ENCODE measurements around the gene OTUB2. TPM values are rescaled to one million over a fixed set of nuclear protein-coding genes. Genes with fewer than 3 reads are reported as not detected.

The OTUB2 gene
- total RNA-seq, 1 experiment from 2014 or later, result 1.2 TPM

GRCh38 chr14:94004015-94004414 is 22.1 kb upstream of the OTUB2 start:
- Mint-ChIP-seq H3K4me3 (ENCODE audit: unreplicated experiment) (no peak overlapping the region), H3K9me3 (ENCODE audit: unreplicated experiment) (no peaks in the 10 kb centered on the region), H3K27ac (ENCODE audit: unreplicated experiment) (no peak overlapping the region), H3K4me1 (ENCODE audit: low read depth, unreplicated experiment) (peaks cover 22% of the 10 kb centered on the region), H3K27me3 (ENCODE audit: insufficient read depth, unreplicated experiment) (no peaks in the 10 kb centered on the region), H3K36me3 (ENCODE audit: insufficient read depth, unreplicated experiment) (no peaks in the 10 kb centered on the region)
- Histone ChIP-seq H3K4me1 (peaks cover 14% of the 10 kb centered on the region), H3K4me3 (ENCODE audit: low read depth, low read length) (no peak overlapping the region), H3K36me3 (ENCODE audit: control insufficient read depth, insufficient read depth, low read length) (no peaks in the 10 kb centered on the region), H3K9me3 (no peaks in the 10 kb centered on the region), H3K27me3 (replicated peaks; ENCODE audit: control insufficient read depth, insufficient read depth, low read length) (no peaks in the 10 kb centered on the region)
- TF ChIP-seq CTCF (IDR thresholded peaks at IDR 0.05; ENCODE audit: insufficient read depth in 1 of 2, low read depth in 1 of 2, low read length in 1 of 2, severe bottlenecking in 1 of 2, unreplicated experiment in 1 of 2), result no peak
- BruUV-seq (replicated peaks), result no TSS peak
- ChIA-PET CTCF (interaction anchor here (0.9 kb wide), 1 partner anchor 33 kb away, joined by 3 read pairs; no protein-coding TSS in a partner anchor), POLR2A (no interaction called here)
- intact Hi-C loops (cut with micrococcal nuclease; ENCODE audit: unreplicated experiment), result loop anchor here (5.0 to 10.0 kb wide), 3 partner anchors 47 to 349 kb away; no protein-coding TSS in a partner anchor
- no peak for DNase-seq

GRCh38 chr14:94005324-94006073 is 20.6 kb upstream of the OTUB2 start:
- POLR2A ChIA-PET, result no interaction called here
- no peak overlapping the region for H3K27ac Mint-ChIP-seq (ENCODE audit: unreplicated experiment)
- no peaks in the 10 kb centered on the region for H3K36me3 Mint-ChIP-seq (ENCODE audit: insufficient read depth, unreplicated experiment)
- DNase-seq, result no peak
- Histone ChIP-seq H3K4me1 (peaks cover 14% of the 10 kb centered on the region), H3K27me3 (replicated peaks; ENCODE audit: control insufficient read depth, insufficient read depth, low read length) (no peaks in the 10 kb centered on the region), H3K9me3 (no peaks in the 10 kb centered on the region), H3K36me3 (ENCODE audit: control insufficient read depth, insufficient read depth, low read length) (no peaks in the 10 kb centered on the region), H3K4me3 (ENCODE audit: low read depth, low read length) (no peak overlapping the region)
- H3K9me3 Mint-ChIP-seq (ENCODE audit: unreplicated experiment), result no peaks in the 10 kb centered on the region
- BruUV-seq (replicated peaks), result no TSS peak
- H3K4me3 Mint-ChIP-seq (ENCODE audit: unreplicated experiment), result no peak overlapping the region
- H3K4me1 Mint-ChIP-seq (ENCODE audit: low read depth, unreplicated experiment), result peaks cover 16% of the 10 kb centered on the region
- peak in 1 of 2 experiments; percentile 6 for TF ChIP-seq CTCF (IDR thresholded peaks at IDR 0.05; ENCODE audit: insufficient read depth in 1 of 2, low read depth in 1 of 2, low read length in 1 of 2, severe bottlenecking in 1 of 2, unreplicated experiment in 1 of 2)
- no peaks in the 10 kb centered on the region for H3K27me3 Mint-ChIP-seq (ENCODE audit: insufficient read depth, unreplicated experiment)
- CTCF ChIA-PET, result no interaction called here
- intact Hi-C loops (cut with micrococcal nuclease; ENCODE audit: unreplicated experiment), result loop anchor here (10.0 kb wide), 1 partner anchor 351 kb away; no protein-coding TSS in a partner anchor

GRCh38 chr14:94008234-94008633 is 17.9 kb upstream of the OTUB2 start:
- H3K9me3 ChIP-seq, result no peaks in the 10 kb centered on the region
- no peaks in the 10 kb centered on the region for H3K27me3 Mint-ChIP-seq (ENCODE audit: insufficient read depth, unreplicated experiment)
- no peak for TF ChIP-seq CTCF (IDR thresholded peaks at IDR 0.05; ENCODE audit: insufficient read depth in 1 of 2, low read depth in 1 of 2, low read length in 1 of 2, severe bottlenecking in 1 of 2, unreplicated experiment in 1 of 2)
- H3K4me3 Mint-ChIP-seq (ENCODE audit: unreplicated experiment), result no peak overlapping the region
- peaks cover 13% of the 10 kb centered on the region for H3K4me1 Mint-ChIP-seq (ENCODE audit: low read depth, unreplicated experiment)
- no peaks in the 10 kb centered on the region for H3K9me3 Mint-ChIP-seq (ENCODE audit: unreplicated experiment)
- H3K27ac Mint-ChIP-seq (ENCODE audit: unreplicated experiment), result no peak overlapping the region
- H3K4me3 ChIP-seq (ENCODE audit: low read depth, low read length), result no peak overlapping the region
- intact Hi-C loops (cut with micrococcal nuclease; ENCODE audit: unreplicated experiment), result loop anchor here (10.0 kb wide), 1 partner anchor 353 kb away; no protein-coding TSS in a partner anchor
- H3K36me3 Mint-ChIP-seq (ENCODE audit: insufficient read depth, unreplicated experiment), result no peaks in the 10 kb centered on the region
- no TSS peak for BruUV-seq (replicated peaks)
- peaks cover 14% of the 10 kb centered on the region for H3K4me1 ChIP-seq
- ChIA-PET CTCF (no interaction called here), POLR2A (no interaction called here)
- H3K36me3 ChIP-seq (ENCODE audit: control insufficient read depth, insufficient read depth, low read length), result no peaks in the 10 kb centered on the region
- H3K27me3 ChIP-seq (replicated peaks; ENCODE audit: control insufficient read depth, insufficient read depth, low read length), result no peaks in the 10 kb centered on the region; the same call in 1 of the 2 replicates
- no peak for DNase-seq
